B cell (primary cell): ENCODE data around the gene XPO6.

Source experiments
- CTCF ChIP-seq: fragments of 200-600 bp; IDR thresholded peaks from one replicate; pipeline ENCODE4 v1.8.0; 2022; ENCODE audit warnings: antibody characterized with exemption, mild to moderate bottlenecking
- EZH2 ChIP-seq: IDR thresholded peaks from 2 replicates; pipeline ENCODE4 v1.6.1; 2012; ENCODE audit warnings: borderline replicate concordance, low read depth, mild to moderate bottlenecking, moderate library complexity, low read length; ENCODE audit not compliant: insufficient read depth, poor library complexity, severe bottlenecking

- no peak for TF ChIP-seq EZH2
- no peak for TF ChIP-seq CTCF
These were observed 45.5 kb upstream of the XPO6 start for GRCh38 chr16:28257256-28257655.
